HCT116 (cell line): ENCODE data around the gene AFAP1L1.

Experiments
- ELF1 ChIP-seq: IDR thresholded peaks from 2 replicates; pipeline ENCODE4 v1.6.1; 2012; ENCODE audit warnings: low read depth, borderline replicate concordance
- EZH2 ChIP-seq: fragments of 200-600 bp; sonication (generic); IDR thresholded peaks from 2 replicates; pipeline ENCODE4 v1.6.1; 2017; ENCODE audit warnings: antibody characterized with exemption, mixed run types
- EZH2phosphoT487 ChIP-seq: fragments of 200-600 bp; IDR thresholded peaks from 2 replicates; pipeline ENCODE4 v1.6.1; 2018; ENCODE audit warnings: antibody characterized with exemption, borderline replicate concordance
- POLR2A ChIP-seq: IDR thresholded peaks from 2 replicates; pipeline ENCODE4 v1.7.0; 2011; ENCODE audit warnings: borderline replicate concordance; ENCODE audit not compliant: insufficient read depth, insufficient read length; ENCODE audit errors: extremely low read depth
- POLR2AphosphoS5 ChIP-seq: IDR thresholded peaks from 2 replicates; pipeline ENCODE4 v1.6.1; 2011; ENCODE audit warnings: mild to moderate bottlenecking, low read depth, low read length, moderate library complexity
- RAD21 ChIP-seq: IDR thresholded peaks from 2 replicates; pipeline ENCODE4 v1.6.1; 2012; ENCODE audit warnings: low read depth, mild to moderate bottlenecking
- SRF ChIP-seq: IDR thresholded peaks from 2 replicates; pipeline ENCODE4 v1.6.1; 2012; ENCODE audit warnings: low read depth
- TF ChIP-seq, protein P1 (sequence below): IDR thresholded peaks from 2 replicates; pipeline ENCODE4 v1.6.1; 2012; ENCODE audit warnings: low read depth
- TF ChIP-seq, protein P2 (sequence below), 3 experiments: fragments of 200-600 bp in 1 of 3; sonication (generic) in 1 of 3; IDR thresholded peaks in 2 of 3; conservative IDR thresholded peaks in 1 of 3; 2 replicates each; pipeline ENCODE4 v1.5.1; 2012 to 2017; ENCODE audit warnings: low read depth in 2 of 3, low read length in 2 of 3, antibody characterized with exemption in 1 of 3, borderline replicate concordance in 1 of 3, control low read depth in 1 of 3, mild to moderate bottlenecking in 1 of 3, mixed read lengths in 1 of 3, mixed run types in 1 of 3, moderate library complexity in 1 of 3; ENCODE audit not compliant: insufficient read depth in 1 of 3

DNA sequence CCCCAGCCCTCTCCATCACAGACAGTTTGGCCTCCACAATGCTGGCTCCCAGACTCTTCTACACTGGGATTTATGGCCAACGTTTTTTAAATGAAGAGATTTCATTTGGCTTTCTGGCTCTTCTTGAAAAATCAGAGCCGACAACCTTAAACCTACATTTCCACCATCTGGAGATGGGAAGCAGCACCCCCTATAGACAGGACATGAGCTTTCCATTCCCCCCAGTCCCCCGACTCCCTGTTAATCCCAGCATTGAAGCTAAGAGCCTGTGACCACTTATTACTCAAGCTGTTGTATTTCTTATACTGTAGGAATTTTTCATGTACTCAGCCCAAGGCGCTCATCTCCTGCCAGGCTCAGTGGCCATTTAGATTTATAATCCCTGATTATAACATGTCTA is 34.0 kb upstream of the AFAP1L1 start:
- TF ChIP-seq POLR2A (no peak), ELF1 (no peak), POLR2AphosphoS5 (no peak), EZH2 (no peak), RAD21 (0 out of 2 replicates have a peak, but pooled peaks have one; percentile 8), EZH2phosphoT487 (no peak), SRF (no peak)
- TF ChIP-seq, protein P1, sequence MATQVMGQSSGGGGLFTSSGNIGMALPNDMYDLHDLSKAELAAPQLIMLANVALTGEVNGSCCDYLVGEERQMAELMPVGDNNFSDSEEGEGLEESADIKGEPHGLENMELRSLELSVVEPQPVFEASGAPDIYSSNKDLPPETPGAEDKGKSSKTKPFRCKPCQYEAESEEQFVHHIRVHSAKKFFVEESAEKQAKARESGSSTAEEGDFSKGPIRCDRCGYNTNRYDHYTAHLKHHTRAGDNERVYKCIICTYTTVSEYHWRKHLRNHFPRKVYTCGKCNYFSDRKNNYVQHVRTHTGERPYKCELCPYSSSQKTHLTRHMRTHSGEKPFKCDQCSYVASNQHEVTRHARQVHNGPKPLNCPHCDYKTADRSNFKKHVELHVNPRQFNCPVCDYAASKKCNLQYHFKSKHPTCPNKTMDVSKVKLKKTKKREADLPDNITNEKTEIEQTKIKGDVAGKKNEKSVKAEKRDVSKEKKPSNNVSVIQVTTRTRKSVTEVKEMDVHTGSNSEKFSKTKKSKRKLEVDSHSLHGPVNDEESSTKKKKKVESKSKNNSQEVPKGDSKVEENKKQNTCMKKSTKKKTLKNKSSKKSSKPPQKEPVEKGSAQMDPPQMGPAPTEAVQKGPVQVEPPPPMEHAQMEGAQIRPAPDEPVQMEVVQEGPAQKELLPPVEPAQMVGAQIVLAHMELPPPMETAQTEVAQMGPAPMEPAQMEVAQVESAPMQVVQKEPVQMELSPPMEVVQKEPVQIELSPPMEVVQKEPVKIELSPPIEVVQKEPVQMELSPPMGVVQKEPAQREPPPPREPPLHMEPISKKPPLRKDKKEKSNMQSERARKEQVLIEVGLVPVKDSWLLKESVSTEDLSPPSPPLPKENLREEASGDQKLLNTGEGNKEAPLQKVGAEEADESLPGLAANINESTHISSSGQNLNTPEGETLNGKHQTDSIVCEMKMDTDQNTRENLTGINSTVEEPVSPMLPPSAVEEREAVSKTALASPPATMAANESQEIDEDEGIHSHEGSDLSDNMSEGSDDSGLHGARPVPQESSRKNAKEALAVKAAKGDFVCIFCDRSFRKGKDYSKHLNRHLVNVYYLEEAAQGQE = no peak
- TF ChIP-seq, protein P2, sequence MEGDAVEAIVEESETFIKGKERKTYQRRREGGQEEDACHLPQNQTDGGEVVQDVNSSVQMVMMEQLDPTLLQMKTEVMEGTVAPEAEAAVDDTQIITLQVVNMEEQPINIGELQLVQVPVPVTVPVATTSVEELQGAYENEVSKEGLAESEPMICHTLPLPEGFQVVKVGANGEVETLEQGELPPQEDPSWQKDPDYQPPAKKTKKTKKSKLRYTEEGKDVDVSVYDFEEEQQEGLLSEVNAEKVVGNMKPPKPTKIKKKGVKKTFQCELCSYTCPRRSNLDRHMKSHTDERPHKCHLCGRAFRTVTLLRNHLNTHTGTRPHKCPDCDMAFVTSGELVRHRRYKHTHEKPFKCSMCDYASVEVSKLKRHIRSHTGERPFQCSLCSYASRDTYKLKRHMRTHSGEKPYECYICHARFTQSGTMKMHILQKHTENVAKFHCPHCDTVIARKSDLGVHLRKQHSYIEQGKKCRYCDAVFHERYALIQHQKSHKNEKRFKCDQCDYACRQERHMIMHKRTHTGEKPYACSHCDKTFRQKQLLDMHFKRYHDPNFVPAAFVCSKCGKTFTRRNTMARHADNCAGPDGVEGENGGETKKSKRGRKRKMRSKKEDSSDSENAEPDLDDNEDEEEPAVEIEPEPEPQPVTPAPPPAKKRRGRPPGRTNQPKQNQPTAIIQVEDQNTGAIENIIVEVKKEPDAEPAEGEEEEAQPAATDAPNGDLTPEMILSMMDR (IDR thresholded peaks at IDR 0.05 in 2 of 3, conservative IDR thresholded peaks at IDR 0.05 in 1 of 3; ENCODE audit: borderline replicate concordance in 1 of 3, insufficient read depth in 1 of 3, low read depth in 2 of 3, low read length in 2 of 3) = peak in 1 of 3 experiments; percentile 23; a peak in 1 of 6 replicates
